NCI-H82 (cell line): ENCODE results near the gene MFSD2A.
"Not testable (repeated sequence)": the region's sequence is repeated elsewhere in the genome, so short reads cannot be mapped to it uniquely, and the experiment has no call there.

Source experiments
- DNase-seq: peaks from one replicate; lab custom pipeline; 2025; lab: John Stamatoyannopoulos, UW

The MFSD2A gene

DNA sequence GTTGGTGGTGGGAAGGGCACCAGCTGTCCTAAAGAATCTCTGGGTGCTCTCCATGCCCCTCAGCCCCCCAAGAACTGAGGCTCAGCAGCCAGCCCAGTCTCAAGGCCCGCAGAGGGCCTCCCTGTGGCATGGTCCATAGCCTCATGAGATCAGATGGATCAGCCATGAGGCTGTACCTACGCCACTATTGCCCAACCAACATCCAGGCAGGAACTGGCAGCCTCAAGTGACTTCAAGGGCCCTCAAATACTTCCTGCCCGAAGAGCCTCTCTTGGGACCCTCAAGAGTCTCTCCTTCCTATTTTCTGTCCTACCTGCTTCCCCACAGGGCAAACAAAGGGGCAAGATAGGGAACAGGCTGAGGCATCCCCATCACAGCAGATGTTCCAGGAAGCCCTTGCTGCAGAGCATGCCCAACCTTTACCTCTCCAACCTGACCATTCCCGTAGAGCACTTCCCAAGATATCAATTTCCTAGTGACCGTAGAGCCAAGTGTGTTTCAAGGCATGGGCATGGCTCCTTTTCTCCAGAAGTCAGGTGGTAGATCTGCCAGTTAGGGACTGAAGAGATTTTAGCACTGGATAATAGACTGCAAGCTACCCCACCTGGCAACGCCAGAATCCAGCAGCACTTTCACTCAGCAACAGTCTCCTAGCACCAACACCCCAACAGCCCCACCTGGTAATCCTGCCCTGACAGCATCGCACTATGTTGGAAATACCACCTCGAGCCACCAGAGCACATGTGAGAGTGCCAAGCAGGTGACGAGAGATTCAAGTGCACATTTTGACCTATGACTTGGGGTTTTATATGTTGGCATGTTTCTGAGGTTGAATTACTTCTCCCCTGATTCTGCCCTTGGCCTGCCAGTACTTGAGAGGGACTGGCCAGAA is 13.7 kb upstream of the MFSD2A start:
- DNase-seq: no peak

DNA sequence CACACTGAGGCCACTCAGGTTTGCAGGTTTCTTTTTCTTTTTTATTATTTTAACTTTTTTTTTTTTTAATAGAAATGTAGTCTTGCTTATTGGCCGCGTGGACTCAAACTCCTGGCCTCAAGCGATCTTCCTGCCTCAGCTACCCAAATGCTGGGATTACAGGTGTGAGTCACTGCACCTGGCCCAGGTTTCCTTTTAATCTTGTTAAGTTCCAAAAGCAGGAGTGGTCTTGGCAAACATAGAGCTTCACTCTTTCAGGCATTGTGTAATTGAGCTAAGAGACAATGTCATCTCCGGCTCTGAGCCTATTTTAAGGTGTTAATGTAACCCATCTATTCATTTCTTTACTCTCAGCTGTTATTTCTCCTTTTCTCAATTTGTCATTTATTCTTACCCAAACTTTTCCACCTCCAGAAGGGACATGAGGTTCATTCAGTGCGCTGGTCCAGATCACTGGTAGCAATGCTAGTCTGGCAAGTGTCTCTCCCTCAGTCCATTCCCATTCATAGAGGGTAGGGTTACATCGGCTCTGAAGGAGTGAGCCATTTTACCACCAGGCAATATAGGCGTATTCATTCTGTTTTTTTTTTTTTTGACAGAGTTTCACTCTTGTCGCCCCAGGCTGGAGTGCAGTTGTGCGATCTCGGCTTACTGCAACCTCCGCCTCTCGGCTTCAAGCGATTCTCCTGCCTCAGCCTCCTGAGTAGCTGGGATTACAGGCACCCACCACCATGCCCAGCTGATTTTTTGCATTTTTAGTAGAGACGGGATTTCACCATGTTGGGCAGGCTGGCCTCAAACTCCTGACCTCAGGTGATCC is 11.3 kb upstream of the MFSD2A start:
- DNase-seq: no peak

DNA sequence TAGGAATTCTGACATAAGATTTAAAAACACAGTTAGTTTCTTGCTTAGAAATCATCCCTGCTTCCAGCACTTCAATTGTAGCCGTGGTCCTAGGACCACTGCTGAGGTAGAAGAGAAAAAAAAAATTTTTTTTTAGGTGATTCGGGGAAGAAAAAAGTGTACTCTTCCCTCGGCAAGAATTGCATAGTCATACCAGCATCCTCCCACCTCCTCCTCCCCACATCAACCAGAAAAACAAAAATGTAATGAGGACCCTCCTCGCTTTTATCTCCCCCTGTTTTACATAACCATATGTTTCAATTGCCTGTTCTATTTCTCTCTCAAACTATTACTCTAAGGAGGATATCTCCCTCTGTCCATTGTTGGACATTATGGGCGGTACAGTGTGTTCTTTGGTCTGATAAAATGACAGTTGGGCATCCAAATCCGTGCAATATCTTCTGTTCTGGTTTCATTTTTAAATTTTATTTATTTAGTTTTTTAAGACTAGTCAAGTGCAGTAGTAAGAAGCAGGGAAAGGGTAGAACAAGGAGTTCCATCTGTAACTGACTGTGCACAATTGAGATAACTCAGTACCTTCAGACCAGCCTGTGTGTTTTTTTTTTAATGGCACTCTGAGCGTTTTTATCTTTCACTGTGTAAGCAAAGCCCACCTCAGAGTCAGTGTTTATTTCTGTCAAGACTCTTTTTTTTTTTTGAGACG is 10.4 kb upstream of the MFSD2A start:
- DNase-seq: no peak

DNA sequence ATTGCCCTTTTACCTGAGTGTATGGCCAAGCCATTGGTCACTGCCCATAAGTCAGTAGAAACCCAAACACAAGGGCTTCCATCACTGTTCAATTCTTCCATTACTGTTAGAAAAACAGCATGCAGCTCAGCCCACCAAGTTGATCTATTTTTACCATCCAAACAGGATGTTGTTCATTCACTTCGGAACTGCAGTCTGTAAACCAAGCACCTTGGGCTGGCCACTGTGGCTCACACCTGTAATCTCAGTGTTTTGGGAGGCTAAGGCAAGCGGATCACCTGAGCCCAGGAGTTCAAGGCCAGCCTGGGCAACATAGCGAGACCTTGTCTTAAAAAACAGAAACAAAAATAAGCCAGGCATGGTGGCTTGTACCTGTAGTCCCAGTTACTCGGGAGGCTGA is 8.7 kb upstream of the MFSD2A start:
- DNase-seq: no peak

DNA sequence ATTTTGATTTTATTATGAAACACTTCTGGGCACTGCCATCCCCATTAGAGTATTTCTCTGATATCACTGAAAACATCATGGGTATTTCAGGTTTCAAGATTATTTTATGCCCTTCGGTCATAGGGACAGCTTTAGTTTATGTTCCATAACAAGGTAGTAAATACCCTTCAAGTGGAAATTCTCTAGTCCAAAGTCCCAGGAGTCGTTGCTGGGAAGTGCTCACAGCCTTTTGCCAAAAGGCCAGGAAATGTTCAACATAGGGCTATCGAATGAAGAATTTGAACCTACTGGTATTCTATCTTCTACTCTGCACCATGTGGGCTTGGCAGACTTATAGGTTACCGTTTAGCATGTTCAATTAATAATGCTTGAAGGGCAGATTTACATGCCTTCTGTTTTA is 7.7 kb upstream of the MFSD2A start:
- DNase-seq: no peak

DNA sequence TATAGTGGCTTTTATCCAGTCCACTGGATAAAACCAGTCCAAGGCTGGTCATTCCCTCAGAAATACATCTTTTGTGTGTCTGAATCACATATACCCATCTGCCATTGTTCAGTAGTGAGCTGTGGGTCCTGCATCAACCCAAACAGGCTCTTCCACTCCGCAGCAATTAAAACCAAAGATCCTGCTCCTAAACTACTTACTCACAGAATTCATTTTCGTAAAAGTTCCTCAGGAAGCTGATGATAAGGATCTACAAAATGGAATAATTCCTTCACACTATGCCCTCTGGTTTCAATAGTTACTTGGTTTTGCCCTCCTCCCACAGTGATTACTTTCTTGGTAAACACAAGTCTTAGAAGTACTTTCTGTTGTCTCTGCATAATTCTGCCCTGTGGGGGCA is 5.1 kb upstream of the MFSD2A start:
- no peak for DNase-seq

DNA sequence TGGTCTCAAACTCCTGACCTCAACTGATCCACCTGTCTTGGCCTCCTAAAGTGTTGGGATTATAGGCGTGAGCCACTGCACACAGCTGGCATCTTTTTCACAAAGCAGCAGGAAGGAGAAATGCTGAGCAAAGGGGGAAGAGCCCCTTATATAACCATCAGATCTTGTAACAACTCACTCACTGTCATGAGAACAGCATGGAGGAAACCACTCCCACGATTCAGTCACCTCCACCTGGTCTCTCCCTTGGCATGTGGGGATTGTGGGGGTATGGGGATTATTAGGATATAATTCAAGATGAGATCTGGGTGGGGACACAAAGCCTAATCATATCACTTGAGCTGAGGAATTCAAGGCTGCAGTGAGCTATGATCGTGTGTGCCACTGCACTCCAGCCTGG is 3.0 kb upstream of the MFSD2A start:
- DNase-seq: peak; percentile 50

DNA sequence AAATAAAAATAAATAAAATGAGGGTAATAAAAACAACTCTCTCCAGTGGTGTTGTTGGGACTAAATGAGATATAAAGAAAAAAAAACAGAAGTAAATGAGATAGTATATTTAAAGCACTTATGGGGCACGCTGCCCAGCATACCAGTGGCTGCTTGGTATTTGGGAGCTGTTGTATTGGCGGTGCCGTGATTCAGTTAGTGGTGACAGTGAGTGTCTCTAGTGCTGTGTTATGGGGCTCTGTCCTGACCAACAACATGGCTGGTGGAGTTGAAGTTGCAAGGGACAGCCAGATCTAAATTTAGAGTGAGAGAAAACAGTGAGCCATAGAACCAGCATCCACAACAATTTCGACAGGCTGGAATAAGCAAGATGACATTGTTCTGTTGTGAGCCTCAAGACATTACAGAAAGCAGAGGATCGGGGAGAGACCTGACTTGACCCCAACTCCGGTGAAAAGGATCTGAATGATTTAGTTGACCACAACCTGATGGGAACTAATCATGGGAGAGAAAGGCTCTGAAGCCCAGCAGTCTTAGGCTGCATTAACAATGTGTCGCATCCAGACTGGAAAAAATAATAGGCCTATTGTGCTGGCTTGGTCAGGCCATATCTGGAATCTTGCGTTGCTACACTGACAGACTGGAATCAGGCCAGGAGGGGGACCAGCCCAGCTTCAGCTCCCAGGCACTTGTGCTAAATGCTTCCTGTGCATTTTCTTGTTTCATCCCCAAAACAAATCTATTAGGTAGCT is 2.4 kb upstream of the MFSD2A start:
- DNase-seq: no peak

DNA sequence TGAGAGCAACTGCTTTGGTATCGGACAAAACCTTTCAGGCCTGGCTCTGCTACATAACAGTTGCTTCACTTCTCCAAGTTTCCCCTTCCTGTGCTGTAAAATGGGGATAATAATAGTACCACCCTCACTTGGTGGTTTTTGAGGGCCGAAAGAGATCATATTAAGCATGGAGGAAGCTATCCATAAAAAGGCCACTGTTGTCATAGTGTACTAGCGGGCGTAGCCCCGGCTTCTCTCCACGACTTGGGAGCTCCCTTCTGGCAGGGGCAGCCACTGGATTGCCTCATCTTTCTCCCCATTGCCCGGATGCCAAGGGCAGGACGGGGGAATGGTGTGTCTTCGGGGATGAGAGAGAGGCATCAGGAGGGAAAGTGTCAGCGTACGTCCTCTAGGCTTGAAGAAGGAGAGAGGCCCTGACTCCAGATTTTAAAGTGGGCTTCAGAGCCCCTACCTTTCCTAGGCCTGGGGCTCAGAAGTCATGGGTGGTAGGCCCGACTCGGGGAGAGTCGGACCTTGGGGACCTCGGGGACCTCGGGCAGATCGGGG is 548 bp upstream of the MFSD2A start:
- DNase-seq: no peak

DNA sequence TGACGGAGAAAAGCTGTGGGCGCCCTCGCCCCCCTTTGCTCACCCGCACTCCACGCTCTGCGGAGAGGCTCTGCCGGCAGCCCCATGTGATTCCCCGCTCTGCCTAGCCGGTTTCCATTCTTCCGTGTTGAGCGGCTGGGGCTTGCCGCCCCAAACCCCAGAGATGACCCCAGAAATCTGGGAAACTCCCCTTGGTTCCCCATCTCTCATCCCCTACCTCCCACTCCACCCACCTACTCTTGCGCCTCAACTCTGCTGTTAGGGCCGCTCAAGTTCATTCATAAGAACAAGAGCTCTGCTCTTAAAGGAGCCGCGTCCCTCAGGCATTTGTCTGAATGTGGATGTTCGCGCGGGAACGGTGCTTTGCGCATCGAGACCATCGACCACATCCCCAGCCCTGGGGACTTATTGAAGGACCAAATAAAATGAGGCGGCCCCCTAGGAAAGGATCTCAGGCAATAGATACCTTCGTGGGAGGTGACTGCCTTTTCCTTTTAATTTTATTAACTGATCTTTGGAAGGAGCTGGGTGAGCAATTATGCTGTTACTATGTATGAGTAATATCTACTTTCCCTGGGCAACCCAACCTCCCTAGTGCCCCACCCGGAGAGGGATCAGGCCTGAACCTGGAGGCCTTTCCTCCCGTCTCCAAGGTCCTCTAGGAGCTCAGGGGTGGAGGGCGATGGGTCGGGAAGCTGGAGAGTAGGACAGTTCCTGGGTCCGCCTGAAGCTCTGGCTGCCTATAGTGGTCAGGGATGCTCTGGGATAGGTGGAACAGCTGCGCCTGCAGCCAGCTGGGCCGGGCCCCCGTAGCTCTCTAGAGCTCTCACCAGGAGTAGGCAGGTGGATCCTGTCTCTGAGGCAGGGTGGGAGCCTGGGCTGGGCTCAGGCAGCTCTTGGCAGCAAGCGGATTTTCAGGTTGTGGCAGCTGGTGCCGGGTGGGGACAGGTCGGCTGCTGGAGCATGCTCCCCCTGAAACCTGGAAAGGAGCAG is 898 bp downstream of the MFSD2A start:
- peak; percentile 86 for DNase-seq

DNA sequence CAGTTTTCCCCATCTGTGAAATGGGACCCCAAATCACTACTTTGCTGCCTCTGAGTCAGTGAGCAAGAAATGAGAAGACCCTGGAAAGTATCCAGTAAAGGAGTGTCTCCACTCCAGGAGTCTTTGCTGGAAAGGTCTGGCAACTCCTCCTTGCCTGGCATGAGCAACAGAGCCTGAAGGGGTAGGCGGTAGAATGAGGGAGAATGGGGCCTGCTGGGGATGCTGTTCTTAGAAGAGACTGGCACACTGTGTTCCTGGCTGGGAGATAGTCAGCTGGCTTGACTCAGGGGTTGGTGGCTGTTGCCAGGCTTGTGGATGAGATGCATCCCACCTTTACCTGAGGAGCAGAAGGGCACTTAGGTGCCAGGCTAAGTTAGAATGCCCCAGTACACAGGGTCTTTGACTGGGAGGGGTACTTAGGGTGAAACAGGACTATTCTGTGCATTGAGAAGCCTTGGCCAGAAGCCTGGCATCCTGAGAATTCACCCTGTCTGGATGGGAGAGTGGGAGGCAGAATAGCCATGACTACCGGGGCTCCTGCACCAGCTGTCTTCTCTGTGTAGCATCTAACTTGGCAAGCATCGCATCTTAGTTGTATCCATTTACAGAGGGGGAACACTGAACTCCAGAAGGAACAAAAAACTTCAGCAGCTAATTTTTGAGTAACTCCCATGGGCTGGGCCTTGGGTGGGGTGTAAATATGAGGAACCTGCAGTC is 2.5 kb downstream of the MFSD2A start:
- DNase-seq: no peak

DNA sequence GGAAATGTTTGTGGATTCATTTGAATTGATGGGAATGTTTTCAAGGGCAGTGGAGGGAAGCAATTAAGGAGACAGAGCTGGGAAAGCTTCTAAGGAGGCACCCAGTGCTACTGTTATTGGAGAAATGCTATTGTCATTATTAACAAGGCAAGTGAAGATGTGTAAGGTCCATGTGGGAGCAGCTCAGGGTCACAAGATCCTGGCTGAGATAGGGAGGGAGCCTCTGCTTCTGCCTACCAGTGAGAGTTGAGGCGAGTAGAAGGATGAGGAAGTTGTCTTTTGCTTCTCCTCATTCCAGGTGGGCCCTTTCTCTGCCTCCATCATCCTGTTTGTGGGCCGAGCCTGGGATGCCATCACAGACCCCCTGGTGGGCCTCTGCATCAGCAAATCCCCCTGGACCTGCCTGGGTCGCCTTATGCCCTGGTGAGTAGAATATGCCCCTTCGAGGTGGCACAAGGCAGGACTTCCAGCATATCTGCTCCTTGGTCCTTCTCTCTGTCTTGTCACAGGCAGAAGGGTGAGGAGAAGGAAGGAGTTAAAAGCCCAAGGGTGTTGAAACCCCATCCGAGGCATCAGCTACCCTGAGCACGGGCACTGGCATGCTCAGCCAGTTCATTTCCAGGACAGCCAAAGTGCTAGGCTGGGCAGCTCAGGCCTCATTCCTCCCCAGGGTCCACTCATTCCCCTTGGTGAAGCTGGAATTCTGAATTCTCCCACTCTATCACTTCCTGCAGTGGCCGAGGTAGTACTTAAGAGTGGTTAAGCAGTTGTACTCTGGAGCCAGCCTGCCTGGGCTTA is 3.7 kb downstream of the MFSD2A start:
- DNase-seq: no peak

DNA sequence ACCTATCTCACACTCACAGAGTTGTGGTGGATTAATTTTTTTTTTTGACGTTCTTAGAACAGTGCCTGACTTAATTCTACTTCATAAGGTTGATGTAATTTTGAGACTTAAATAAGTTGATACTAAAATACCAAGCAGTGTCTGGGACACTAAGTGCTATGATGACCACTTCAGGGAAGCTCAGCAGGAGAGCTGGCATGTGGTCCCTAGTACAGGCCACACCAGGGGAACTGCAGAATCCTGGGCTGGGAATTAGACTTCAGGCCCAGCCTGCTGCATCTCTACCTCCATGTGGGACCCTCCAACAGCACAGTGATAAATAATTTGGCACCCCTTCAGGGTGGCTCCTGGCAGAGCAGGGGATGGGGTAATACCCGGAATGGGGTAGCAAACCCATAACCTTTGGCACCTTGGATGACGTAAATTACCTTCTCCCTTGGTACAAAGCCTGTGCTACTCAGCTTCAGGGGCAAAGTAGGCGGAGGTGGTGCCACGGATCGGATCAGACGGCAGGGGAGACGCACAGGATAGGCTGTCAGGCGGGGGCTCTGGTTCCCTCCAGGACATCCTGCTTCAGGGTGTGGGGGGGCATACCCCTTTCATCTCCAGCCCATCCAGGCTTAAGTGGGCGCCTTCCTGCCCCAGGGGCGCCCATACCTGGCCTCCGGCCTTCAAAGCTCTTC is 4.8 kb downstream of the MFSD2A start:
- DNase-seq: no peak

DNA sequence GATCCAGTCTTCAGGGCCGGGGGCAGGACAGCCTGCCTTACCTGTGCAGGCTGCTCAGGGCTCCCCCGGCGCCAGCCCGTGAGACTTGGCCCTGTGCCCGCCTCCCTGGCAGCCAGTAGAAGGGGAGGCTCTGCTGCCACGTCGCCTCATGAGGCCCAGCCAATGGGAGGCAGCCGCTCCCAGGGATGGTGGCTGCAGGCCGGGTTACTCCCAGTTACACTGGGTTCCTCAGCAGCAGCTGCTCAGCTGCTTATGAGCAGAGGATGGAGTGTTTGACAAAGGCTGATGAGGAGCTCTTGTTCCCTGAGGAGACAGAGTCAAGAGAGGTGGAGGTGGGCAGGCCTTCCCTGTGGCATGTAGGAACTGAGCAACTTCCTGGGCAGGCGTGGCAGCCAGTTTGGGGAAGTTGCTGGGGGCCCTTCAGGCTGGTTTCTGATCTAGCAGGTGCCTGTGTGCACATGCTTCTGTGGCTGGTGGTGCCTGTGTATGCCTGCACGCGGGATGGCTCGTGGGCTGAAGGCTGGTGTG is 5.5 kb downstream of the MFSD2A start:
- no peak for DNase-seq

DNA sequence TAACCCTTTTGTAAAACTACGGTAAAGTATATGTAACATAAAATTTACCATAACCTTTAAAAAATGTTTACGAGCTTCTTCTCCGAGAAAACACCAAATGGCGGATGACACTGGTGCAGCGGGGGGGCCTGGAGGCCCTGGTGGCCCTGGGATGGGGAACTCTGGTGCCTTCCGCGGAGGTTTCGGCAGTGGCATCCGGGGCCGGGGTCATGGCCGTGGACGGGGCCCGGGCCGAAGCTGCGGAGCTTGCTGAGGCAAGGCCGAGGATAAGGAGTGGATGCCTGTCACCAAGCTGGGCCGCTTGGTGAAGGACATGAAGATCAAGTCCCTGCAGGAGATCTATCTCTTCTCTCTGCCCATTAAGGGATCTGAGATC is 7.5 kb downstream of the MFSD2A start:
- no peak for DNase-seq

DNA sequence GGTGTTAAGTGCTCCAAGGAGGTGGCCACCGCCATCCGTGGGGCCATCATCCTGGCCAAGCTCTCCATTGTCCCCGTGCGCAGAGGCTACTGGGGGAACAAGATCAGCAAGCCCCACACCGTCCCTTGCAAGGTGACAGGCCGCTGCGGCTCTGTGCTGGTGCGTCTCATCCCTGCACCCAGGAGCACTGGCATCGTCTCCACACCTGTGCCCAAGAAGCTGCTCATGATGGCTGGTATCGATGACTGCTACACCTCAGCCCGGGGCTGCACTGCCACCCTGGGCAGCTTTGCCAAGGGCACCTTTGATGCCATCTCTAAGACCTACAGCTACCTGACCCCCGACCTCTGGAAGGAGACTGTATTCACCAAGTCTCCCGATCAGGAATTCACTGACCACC is 8.0 kb downstream of the MFSD2A start:
- not testable (repeated sequence) for DNase-seq

DNA sequence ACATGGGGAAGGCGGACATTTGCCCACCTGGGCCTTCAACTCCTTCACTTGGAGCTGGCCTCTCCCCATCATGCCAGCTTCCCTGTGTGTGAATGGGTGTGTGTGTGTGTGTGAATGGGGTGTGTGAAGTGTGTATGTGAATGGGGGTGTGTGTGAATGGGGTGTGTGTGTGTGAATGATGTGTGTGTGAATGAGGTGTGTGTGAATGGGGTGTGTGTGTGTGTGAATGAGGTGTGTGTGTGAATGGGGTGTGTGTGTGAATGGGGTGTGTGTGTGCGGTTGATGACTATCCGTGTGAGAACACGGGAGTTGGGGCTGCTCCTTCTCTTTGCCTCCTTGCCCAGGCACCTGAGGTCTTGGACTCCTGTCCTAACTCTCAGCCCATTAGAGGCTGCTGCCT is 9.6 kb downstream of the MFSD2A start:
- DNase-seq: no peak

DNA sequence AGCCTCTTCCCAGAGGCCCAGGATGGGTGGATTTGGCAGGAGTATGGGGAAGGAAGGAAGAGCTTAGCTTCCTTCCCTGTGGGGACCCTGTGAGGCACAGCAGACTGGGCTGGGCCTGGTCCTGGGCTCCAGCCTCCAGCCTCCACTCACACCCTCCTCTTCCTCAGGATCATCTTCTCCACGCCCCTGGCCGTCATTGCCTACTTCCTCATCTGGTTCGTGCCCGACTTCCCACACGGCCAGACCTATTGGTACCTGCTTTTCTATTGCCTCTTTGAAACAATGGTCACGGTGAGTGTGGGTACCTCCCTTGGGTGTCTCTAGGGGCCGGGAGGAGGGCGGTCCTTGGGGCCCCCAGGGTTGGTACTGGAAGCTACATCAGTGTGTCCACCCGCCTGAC is 10.1 kb downstream of the MFSD2A start:
- no peak for DNase-seq
